HepG2 (cell line): ENCODE results near the gene TIMM13. TPM values are rescaled to one million over a fixed set of nuclear protein-coding genes. Genes with fewer than 3 reads are reported as not detected.
A peak's percentile ranks its signal among the peaks of the same experiment; 100 is the strongest.

Experiments
- JUN ChIP-seq: sonication (generic); formaldehyde crosslinking; IDR thresholded peaks from 2 replicates; pipeline ENCODE4 v1.4.0; 2020; ENCODE audit warnings: mild to moderate bottlenecking, missing genetic modification reagents
- KAT8 ChIP-seq: IDR thresholded peaks from 2 replicates; pipeline ENCODE4 v1.6.1; 2016; ENCODE audit warnings: missing genetic modification reagents, missing compliant biosample characterization
- MEIS2 ChIP-seq: sonication (generic); formaldehyde crosslinking; IDR thresholded peaks from 2 replicates; pipeline ENCODE4 v1.9.0; 2021; ENCODE audit warnings: mild to moderate bottlenecking, missing genetic modification reagents
- MIER2 ChIP-seq: IDR thresholded peaks from 2 replicates; pipeline ENCODE4 v1.6.1; 2016; ENCODE audit warnings: missing biosample characterization, missing genetic modification reagents
- MYNN ChIP-seq: sonication (generic); formaldehyde crosslinking; IDR thresholded peaks from 2 replicates; pipeline ENCODE4 v1.4.0; 2020; ENCODE audit warnings: mild to moderate bottlenecking, low read depth, missing genetic modification reagents
- NFYC ChIP-seq: IDR thresholded peaks from 2 replicates; pipeline ENCODE4 v1.6.1; 2016; ENCODE audit warnings: missing genetic modification reagents, missing compliant biosample characterization
- SIX4 ChIP-seq: sonication (generic); formaldehyde crosslinking; IDR thresholded peaks from 2 replicates; pipeline ENCODE4 v1.4.0; 2020; ENCODE audit warnings: missing genetic modification reagents
- SNAI1 ChIP-seq: sonication (generic); formaldehyde crosslinking; IDR thresholded peaks from 2 replicates; pipeline ENCODE4 v1.5.0; 2020; ENCODE audit warnings: mild to moderate bottlenecking, missing genetic modification reagents, borderline replicate concordance
- ZNF180 ChIP-seq: sonication (generic); formaldehyde crosslinking; IDR thresholded peaks from 2 replicates; pipeline ENCODE4 v1.4.0; 2020; ENCODE audit warnings: low read depth, missing genetic modification reagents, borderline replicate concordance
- polyA plus RNA-seq, 8 experiments: library from polyadenylated mRNA; depleted of rRNA in 3 of 8; stranded (reverse) in 7 of 8; unstranded in 1 of 8; fragments of >200 nt; fragmentation: Illumina TruSeq in 4 of 8; extraction: Trizol in 4 of 8; gene quantifications; 2 replicates each; pipeline versions ENCODE4 v1.2.1 to v1.2.3, GENCODE V29; 2011 to 2016; ENCODE audit warnings: low read depth in 4 of 8, missing spikeins in 1 of 8, mixed read lengths in 1 of 8; ENCODE audit not compliant: insufficient read depth in 1 of 8
- total RNA-seq, 5 experiments: library from RNA; depleted of rRNA; stranded (reverse); fragments of >200 nt; fragmentation: Illumina TruSeq; extraction: Trizol; gene quantifications; 2 replicates each; pipeline ENCODE4 v1.2.3, GENCODE V29; 2016; ENCODE audit warnings: low read depth in 1 of 5
- TF ChIP-seq, protein P1 (sequence below): sonication (generic); formaldehyde crosslinking; IDR thresholded peaks from 2 replicates; pipeline ENCODE4 v1.4.0; 2020; ENCODE audit warnings: missing genetic modification reagents
- TF ChIP-seq, protein P2 (sequence below): sonication (generic); formaldehyde crosslinking; conservative IDR thresholded peaks from 2 replicates; pipeline ENCODE4 v1.8.1; 2023; ENCODE audit warnings: missing genetic modification reagents
- TF ChIP-seq, protein P3 (sequence below): sonication (generic); formaldehyde crosslinking; IDR thresholded peaks from 2 replicates; pipeline ENCODE4 v1.5.0; 2020; ENCODE audit warnings: mild to moderate bottlenecking, missing genetic modification reagents, borderline replicate concordance
- TF ChIP-seq, protein P4 (sequence below): sonication (generic); formaldehyde crosslinking; IDR thresholded peaks from 2 replicates; pipeline ENCODE4 v1.5.1; 2020; ENCODE audit warnings: mild to moderate bottlenecking, missing genetic modification reagents, borderline replicate concordance

The TIMM13 gene
- total and polyA plus RNA-seq, 2 of the 13 experiments (the other 11 are each of a cell fraction or from before 2014, with no cell fraction given) = 48.4 to 108 TPM

DNA sequence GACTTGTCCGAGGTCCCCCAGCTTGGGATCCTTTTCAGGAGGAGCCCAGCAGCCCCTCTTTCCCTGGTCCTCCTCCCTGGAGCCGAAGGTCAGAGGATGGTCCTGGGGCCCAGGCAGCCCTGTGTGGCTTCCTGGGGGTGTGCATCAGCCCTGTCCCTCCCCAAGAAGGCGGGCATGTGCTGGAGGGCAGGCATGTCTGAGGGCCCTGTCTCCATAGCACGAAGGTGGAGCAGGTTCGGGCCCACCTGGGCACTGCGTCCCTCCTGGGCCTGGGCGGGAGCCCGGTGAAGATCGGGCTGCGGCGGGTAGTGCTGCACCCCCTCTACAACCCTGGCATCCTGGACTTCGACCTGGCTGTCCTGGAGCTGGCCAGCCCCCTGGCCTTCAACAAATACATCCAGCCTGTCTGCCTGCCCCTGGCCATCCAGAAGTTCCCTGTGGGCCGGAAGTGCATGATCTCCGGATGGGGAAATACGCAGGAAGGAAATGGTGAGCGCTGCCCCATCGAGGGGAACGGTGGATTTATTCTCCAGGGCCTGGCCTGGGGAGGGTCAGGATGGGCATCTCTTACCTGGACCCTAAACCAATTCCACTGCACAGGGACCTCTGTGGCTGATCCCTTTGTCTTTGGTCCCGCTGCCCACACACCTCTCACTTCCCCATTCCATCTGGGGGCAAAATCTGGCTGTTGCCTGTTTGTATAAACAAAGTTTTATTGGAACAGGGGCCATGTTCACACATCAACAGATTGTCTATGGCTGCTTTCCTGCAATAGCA, 10.9 kb downstream of the TIMM13 start (continued):
- TF ChIP-seq, protein P1, sequence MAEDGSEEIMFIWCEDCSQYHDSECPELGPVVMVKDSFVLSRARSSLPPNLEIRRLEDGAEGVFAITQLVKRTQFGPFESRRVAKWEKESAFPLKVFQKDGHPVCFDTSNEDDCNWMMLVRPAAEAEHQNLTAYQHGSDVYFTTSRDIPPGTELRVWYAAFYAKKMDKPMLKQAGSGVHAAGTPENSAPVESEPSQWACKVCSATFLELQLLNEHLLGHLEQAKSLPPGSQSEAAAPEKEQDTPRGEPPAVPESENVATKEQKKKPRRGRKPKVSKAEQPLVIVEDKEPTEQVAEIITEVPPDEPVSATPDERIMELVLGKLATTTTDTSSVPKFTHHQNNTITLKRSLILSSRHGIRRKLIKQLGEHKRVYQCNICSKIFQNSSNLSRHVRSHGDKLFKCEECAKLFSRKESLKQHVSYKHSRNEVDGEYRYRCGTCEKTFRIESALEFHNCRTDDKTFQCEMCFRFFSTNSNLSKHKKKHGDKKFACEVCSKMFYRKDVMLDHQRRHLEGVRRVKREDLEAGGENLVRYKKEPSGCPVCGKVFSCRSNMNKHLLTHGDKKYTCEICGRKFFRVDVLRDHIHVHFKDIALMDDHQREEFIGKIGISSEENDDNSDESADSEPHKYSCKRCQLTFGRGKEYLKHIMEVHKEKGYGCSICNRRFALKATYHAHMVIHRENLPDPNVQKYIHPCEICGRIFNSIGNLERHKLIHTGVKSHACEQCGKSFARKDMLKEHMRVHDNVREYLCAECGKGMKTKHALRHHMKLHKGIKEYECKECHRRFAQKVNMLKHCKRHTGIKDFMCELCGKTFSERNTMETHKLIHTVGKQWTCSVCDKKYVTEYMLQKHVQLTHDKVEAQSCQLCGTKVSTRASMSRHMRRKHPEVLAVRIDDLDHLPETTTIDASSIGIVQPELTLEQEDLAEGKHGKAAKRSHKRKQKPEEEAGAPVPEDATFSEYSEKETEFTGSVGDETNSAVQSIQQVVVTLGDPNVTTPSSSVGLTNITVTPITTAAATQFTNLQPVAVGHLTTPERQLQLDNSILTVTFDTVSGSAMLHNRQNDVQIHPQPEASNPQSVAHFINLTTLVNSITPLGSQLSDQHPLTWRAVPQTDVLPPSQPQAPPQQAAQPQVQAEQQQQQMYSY (CRISPR knock-in tag) = no peak
- TF ChIP-seq, protein P2, sequence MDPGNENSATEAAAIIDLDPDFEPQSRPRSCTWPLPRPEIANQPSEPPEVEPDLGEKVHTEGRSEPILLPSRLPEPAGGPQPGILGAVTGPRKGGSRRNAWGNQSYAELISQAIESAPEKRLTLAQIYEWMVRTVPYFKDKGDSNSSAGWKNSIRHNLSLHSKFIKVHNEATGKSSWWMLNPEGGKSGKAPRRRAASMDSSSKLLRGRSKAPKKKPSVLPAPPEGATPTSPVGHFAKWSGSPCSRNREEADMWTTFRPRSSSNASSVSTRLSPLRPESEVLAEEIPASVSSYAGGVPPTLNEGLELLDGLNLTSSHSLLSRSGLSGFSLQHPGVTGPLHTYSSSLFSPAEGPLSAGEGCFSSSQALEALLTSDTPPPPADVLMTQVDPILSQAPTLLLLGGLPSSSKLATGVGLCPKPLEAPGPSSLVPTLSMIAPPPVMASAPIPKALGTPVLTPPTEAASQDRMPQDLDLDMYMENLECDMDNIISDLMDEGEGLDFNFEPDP (CRISPR knock-in tag) = no peak
- TF ChIP-seq NFYC (no peak), MEIS2 (CRISPR knock-in tag) (peak; percentile 69; the same call in 1 of the 2 replicates), JUN (CRISPR knock-in tag) (no peak; the same call in 1 of the 2 replicates), KAT8 (CRISPR knock-in tag) (peak; percentile 94), SIX4 (CRISPR knock-in tag) (0 out of 2 replicates have a peak, but pooled peaks have one; percentile 46), SNAI1 (CRISPR knock-in tag) (peak; percentile 42; the same call in 1 of the 2 replicates), MYNN (CRISPR knock-in tag) (no peak), ZNF180 (no peak), MIER2 (CRISPR knock-in tag) (no peak)
- TF ChIP-seq, protein P3, sequence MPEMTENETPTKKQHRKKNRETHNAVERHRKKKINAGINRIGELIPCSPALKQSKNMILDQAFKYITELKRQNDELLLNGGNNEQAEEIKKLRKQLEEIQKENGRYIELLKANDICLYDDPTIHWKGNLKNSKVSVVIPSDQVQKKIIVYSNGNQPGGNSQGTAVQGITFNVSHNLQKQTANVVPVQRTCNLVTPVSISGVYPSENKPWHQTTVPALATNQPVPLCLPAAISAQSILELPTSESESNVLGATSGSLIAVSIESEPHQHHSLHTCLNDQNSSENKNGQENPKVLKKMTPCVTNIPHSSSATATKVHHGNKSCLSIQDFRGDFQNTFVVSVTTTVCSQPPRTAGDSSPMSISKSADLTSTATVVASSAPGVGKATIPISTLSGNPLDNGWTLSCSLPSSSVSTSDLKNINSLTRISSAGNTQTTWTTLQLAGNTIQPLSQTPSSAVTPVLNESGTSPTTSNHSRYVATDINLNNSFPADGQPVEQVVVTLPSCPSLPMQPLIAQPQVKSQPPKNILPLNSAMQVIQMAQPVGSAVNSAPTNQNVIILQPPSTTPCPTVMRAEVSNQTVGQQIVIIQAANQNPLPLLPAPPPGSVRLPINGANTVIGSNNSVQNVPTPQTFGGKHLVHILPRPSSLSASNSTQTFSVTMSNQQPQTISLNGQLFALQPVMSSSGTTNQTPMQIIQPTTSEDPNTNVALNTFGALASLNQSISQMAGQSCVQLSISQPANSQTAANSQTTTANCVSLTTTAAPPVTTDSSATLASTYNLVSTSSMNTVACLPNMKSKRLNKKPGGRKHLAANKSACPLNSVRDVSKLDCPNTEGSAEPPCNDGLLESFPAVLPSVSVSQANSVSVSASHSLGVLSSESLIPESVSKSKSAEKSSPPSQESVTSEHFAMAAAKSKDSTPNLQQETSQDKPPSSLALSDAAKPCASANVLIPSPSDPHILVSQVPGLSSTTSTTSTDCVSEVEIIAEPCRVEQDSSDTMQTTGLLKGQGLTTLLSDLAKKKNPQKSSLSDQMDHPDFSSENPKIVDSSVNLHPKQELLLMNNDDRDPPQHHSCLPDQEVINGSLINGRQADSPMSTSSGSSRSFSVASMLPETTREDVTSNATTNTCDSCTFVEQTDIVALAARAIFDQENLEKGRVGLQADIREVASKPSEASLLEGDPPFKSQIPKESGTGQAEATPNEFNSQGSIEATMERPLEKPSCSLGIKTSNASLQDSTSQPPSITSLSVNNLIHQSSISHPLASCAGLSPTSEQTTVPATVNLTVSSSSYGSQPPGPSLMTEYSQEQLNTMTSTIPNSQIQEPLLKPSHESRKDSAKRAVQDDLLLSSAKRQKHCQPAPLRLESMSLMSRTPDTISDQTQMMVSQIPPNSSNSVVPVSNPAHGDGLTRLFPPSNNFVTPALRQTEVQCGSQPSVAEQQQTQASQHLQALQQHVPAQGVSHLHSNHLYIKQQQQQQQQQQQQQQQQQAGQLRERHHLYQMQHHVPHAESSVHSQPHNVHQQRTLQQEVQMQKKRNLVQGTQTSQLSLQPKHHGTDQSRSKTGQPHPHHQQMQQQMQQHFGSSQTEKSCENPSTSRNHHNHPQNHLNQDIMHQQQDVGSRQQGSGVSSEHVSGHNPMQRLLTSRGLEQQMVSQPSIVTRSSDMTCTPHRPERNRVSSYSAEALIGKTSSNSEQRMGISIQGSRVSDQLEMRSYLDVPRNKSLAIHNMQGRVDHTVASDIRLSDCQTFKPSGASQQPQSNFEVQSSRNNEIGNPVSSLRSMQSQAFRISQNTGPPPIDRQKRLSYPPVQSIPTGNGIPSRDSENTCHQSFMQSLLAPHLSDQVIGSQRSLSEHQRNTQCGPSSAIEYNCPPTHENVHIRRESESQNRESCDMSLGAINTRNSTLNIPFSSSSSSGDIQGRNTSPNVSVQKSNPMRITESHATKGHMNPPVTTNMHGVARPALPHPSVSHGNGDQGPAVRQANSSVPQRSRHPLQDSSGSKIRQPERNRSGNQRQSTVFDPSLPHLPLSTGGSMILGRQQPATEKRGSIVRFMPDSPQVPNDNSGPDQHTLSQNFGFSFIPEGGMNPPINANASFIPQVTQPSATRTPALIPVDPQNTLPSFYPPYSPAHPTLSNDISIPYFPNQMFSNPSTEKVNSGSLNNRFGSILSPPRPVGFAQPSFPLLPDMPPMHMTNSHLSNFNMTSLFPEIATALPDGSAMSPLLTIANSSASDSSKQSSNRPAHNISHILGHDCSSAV (CRISPR knock-in tag) = 0 out of 2 replicates have a peak, but pooled peaks have one; percentile 54
- TF ChIP-seq, protein P4, sequence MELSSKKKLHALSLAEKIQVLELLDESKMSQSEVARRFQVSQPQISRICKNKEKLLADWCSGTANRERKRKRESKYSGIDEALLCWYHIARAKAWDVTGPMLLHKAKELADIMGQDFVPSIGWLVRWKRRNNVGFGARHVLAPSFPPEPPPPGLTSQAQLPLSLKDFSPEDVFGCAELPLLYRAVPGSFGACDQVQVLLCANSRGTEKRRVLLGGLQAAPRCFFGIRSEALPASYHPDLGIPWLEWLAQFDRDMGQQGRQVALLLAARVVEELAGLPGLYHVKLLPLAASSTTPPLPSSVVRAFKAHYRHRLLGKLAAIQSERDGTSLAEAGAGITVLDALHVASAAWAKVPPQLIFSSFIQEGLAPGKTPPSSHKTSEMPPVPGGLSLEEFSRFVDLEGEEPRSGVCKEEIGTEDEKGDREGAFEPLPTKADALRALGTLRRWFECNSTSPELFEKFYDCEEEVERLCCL (CRISPR knock-in tag) = no peak
